MV-4-11 (cell line): ENCODE measurements around the gene ARHGAP28.
"Not testable (repeated sequence)": the region's sequence is repeated elsewhere in the genome, so short reads cannot be mapped to it uniquely, and the experiment has no call there.

ENCODE experiments used
- DNase-seq: peaks from one replicate; lab custom pipeline; 2025; lab: John Stamatoyannopoulos, UW

Gene ARHGAP28

GRCh38 chr18:6929370-6930102, 200.0 kb downstream of the ARHGAP28 start:
- DNase-seq = no peak

- DNase-seq = no peak
Observed at GRCh38 chr18:6934859-6935258, 205.3 kb downstream of the ARHGAP28 start.

GRCh38 chr18:6938003-6938402, 208.5 kb downstream of the ARHGAP28 start:
- DNase-seq = no peak

- not testable (repeated sequence) for DNase-seq
Observed at GRCh38 chr18:6938403-6938802, 208.9 kb downstream of the ARHGAP28 start.

GRCh38 chr18:6939972-6940371, 210.5 kb downstream of the ARHGAP28 start:
- DNase-seq = no peak

GRCh38 chr18:6940451-6940850, 210.9 kb downstream of the ARHGAP28 start:
- DNase-seq = no peak

- DNase-seq = no peak
Observed at GRCh38 chr18:6941996-6942395, 212.5 kb downstream of the ARHGAP28 start.

GRCh38 chr18:6942742-6943141, 213.2 kb downstream of the ARHGAP28 start:
- no peak for DNase-seq

- DNase-seq = no peak
Observed at GRCh38 chr18:6943143-6943542, 213.6 kb downstream of the ARHGAP28 start.

GRCh38 chr18:6947338-6948030, 218.0 kb downstream of the ARHGAP28 start:
- DNase-seq = no peak

GRCh38 chr18:6948281-6949055, 219.0 kb downstream of the ARHGAP28 start:
- DNase-seq = no peak

GRCh38 chr18:6949800-6950586, 220.5 kb downstream of the ARHGAP28 start:
- no peak for DNase-seq

- no peak for DNase-seq
Observed at GRCh38 chr18:6950641-6951040, 221.1 kb downstream of the ARHGAP28 start.

GRCh38 chr18:6951336-6952090, 222.0 kb downstream of the ARHGAP28 start:
- DNase-seq = no peak

GRCh38 chr18:6954501-6954900, 225.0 kb downstream of the ARHGAP28 start:
- DNase-seq = no peak

GRCh38 chr18:6955304-6955703, 225.8 kb downstream of the ARHGAP28 start:
- no peak for DNase-seq

GRCh38 chr18:6956495-6956894, 227.0 kb downstream of the ARHGAP28 start:
- DNase-seq = no peak

- DNase-seq = no peak
Observed at GRCh38 chr18:6956999-6957398, 227.5 kb downstream of the ARHGAP28 start.

GRCh38 chr18:6959110-6959509, 229.6 kb downstream of the ARHGAP28 start:
- DNase-seq = no peak

GRCh38 chr18:6960124-6960523, 230.6 kb downstream of the ARHGAP28 start:
- DNase-seq = no peak

GRCh38 chr18:6960656-6961055, 231.1 kb downstream of the ARHGAP28 start:
- DNase-seq = no peak
